Fibroblast of skin of scalp (primary cell): Measurements from ENCODE around the gene NAT9. TPM values are rescaled to one million over a fixed set of nuclear protein-coding genes. Genes with fewer than 3 reads are reported as not detected.

ENCODE experiments used
- DNase-seq: peaks from one replicate; pipeline ENCODE4 v3.0.0-alpha.2; 2013
- polyA plus RNA-seq, 2 experiments: library from polyadenylated mRNA; unstranded; fragments of 120-200 nt; gene quantifications; one replicate each; pipeline ENCODE4 v1.2.1, GENCODE V29; 2013; ENCODE audit not compliant: insufficient read length in 2 of 2

NAT9 gene, protein sequence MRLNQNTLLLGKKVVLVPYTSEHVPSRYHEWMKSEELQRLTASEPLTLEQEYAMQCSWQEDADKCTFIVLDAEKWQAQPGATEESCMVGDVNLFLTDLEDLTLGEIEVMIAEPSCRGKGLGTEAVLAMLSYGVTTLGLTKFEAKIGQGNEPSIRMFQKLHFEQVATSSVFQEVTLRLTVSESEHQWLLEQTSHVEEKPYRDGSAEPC
- polyA plus RNA-seq (2013, experiment 1 of 2; ENCODE audit: insufficient read length), result 37.4 TPM
- 33.7 TPM for polyA plus RNA-seq (2013, experiment 2 of 2; ENCODE audit: insufficient read length)

DNA sequence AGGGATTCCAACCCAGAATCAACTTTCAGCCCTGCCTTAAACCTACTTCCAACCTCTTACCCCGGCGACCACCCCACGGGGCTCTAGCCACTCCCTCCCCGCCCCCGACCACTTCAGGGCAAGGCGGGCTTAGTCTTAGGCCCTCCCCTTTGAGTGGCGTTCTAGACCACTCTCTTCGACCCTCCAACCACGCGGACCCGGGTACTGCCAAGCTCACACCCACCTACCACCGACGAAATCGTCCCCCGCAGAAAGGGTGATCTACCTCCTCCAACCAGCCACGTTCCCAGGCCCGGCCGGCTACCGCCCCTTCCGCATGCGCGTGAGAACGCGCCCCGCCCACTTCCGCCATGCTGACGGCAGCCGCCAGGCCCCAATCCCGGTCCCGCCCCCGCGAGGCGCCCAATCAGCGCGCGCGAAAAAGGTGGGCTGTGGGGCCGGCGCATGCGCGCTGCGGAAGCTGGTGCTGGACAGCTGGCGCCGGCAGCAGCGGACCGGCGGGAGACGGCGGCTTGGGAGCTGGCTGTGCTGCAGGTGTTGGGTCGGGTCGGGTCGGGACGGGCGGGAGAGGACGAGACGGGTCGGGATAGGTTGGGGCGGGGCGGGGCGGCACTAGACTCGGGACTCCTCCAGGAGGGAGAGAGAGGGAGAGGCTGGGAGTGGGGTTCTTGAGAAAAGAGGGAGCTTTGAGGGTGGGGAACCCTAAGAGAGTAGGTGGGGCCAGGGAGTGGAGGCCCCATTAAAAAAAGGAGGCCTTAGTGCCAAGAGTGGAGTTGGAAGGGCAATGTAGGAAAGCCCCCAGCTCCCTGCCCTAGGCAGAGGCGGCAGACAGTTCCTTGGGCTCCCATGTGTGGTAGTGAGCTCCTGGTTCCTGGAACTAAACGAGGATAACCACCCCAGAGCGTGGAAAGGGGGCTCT is at the start of gene NAT9:
TSS of gene NAT9 (minus strand) at position 302 of the 919 bp plus-strand sequence. CDS start 647 bp downstream, outside the sequence.
- peak; percentile 95 for DNase-seq

DNA sequence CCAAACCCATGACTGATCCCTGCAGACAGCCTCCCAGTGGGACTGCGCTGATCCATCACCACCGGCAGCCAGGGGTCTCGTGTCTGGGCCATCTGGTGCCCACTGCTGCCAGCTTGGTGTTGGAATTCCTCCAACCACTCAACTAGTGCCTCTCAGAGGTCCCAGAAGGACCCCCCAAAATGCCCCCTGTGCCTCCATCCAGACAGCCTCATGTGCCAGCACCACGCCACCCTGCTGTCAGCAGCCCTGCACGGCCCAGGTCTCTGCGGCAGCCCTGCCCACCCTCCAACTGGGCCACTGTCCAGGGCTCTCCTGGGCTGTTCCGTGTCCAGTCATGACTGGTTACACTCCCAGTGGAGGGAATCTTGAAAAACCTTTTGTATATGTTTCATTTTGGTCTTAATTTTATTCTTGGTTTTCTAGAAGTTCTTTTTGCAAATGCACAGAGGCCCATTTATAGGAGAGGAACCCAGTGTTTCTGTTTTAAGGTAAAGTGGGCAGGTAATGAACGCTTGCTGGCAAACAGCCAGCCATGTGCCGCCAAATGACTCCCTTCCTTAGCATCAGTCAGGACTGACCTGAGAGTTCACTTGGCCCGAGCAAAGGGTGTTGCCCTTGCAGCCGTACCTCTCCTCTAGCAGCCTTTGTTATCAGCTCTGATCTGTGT is 48.9 kb upstream of the NAT9 start:
- no peak for DNase-seq

DNA sequence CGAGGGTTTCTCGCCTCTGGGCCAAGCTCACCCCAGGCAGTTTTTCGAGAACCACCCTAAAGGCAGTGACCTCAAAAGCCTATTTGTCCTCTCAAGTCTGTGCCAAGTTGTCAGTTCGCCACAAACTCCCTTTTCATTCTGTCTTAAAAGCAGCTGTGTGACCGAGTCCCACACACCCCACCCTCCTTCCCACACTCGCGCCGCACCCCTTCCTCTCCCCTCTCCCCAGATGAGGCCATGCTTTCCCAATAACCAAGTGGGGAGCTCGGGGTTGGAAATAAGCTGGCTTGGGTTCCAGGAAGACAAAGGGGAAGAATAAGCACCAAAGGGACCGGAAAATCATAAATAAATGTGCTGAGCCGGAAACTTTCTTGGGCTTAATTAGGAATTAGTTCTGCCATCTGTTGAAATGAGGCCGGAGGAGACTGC is 46.8 kb upstream of the NAT9 start:
- no peak for DNase-seq

DNA sequence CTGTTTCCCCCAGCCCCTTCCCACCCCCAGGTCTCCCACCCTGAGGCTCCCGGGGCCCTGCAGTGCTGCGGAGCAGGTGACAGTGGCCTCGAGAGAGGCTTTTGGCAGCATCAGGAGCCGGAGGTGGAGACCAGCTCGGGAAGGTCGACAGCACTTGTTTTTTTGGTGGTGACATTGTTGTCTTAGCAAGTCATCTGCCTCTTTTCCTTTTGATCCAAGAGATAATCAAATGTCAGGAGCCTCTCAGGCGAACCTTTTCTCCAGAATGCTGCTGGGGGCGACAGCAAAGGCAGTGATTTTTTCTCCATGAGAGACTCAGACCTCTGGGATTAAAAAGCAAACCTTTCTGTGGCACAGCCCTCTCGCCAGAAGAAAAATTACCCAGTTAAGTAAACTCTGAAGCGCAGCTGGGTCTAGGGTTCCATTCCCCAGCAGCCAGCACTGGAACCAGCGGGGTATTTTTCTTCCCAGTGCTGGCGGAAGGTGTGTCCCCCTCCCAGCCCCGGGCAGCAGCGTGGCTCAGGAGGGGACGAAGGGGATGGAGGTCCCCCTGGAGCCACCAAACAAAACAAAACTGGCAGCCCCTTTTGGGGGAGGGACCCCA is 46.3 kb upstream of the NAT9 start:
- DNase-seq, result no peak

DNA sequence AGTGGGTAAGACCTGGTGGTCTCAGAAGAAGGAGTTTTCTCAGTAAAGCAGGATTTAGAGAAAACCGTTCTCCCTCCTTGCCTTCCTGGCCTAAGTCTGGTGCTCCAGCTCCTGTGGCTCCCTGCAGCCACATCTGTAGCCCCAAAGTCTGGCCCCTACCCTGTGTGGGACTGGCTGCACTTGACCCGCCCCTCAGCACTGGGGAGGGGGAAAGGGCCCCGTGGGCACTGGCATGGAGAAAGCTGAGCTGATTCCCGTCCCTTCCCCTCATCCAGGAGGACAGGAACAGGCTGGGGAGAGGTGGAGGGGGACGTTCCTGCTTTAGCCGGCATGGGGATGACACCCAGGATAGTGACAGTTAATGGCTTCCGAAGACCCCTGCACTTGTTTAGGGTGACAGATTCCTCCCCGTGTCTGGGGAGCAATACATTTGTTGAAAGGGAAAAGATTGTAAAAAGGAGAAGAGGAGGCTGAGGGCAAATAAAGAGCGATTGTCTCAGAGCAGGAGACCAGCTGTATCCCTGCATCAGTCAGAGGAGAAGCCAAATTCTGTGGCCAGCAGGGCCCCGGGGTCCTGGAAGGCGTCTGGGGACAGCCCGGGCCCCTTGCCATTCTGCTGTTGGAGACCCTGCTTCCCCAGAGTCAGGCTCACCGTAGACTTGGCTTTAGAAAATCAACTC is 45.6 kb upstream of the NAT9 start:
- no peak for DNase-seq

DNA sequence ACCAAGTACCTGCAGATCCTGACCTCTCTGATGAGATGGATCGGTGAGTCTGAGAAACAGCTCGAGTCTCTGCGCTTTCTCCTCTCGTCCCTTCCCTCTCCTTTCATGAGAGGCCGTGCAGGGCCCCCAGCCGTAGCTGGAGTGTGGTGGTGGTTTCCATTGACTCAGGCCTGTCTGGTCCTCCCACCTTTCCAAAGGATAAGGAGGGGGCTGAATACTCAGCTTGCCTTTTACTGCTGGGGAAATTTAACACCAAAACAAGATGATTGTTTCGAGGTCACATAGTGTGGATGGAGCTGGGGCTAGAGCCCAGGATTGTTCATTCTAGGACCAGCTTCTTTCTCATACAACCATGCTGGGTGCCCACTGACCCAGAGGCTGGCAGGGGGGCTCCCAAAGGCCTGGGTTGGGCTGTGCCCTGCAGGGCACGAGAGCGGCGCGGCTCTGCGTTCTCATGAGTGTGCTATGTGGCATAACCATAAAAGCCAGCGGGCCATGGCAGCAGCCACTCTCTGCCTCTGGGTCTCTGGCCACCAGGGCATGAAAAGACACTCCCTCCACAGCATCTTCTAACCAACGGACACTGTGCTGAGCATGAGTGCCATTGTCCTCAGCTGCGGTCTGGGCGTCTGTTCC is 43.8 kb upstream of the NAT9 start:
- no peak for DNase-seq

DNA sequence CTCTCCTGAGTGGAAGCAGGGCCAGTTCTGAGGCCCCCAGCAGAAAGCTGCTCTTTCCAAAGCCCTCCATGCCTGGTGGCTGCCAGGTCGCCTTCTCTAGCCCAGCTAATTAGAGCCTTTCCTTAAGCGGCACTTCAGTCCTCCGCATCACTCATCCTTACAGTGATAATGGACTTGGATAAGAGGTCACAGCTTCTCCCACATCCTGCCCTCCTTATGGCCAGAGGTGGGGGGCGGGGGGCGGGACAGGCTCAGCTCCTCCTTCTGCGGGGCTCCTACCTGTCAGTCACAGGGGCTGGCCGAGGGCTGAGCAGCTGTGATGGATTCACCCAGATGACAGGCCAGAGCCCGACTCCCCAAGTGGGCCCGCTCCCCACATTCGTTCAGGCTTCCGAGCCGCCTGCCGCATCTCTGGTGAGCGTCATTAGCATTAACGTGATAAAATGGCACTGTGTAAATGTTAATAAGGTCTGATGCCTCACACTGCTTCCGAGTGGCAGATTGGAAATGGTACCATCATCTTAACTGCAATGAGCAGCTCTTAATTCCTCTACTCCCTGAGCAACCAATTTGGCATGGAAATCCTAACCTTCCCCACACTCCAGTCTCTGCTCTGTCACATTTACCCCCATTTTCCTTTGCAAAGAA is 42.3 kb upstream of the NAT9 start:
- no peak for DNase-seq

DNA sequence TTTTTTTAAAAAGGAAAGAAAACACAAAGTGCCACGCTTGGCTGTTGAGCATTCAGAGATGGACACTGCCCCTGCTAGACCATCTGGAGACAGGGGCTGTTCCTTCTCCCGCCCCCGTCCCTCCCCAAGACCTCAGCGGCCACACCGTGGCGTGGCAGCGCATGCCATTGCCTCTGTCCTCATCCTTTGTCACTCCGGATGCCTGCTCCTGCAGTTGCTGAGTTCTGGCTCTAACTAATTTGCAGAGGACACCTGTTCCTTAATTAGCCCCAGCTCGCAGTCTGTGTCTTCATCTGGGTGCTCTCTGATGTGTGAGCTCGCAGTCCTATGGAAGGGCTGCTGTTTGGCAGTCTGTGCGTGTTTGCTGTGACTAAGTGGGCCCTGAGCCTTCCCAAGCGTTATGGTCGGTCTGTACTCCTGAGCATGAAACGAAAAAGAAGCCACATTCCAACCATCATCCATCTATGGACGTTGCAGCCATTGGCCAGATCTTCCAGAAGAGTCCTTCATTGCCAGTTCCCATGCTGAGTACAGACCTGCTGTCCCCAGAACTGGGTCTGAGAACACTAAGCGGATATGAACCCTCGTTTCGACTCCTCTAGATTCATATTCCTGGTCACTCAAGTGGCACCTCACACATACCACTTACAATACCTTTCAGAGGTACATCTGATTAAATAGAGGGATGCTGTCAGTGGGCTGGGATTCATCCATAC is 40.9 kb upstream of the NAT9 start:
- DNase-seq, result no peak

DNA sequence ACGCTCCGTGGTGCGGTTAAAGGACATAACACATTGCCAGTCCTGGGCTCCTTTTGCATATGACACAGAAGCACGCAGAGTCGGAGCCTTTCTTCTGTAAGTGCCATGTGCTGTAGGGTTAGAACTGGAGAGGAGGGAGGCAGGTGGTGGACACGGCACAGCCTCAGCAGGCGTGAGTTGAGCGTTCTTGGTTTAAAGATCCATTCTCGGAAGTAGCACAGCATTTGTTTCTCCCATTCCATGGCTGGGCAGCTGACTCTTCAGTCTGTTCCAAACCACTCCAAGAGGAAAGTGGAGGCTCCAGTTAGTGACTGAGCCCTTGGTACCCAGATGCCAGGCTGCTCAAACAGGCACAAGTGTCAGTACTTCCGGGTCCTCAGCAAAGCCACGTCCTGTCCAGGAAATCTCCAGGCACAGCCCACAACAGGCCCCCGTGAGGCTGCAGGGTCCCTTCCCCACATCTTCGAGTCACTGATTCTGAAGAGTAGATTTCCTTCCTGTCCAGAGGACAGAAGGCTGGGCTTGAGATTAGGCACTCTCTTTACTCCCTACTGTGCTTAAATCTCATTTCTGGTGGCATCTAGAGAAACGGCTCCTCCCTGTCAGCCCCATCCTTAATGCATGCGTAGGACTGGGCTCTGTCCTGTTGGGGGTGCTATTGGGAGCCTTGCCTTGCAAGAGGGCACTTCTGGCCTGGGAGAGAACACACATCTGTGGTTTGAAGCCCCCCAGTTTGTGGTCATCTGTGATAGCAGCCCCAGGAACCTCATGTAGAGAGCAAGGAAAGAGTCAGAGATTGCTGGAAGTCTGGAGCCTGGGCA is 39.6 kb upstream of the NAT9 start:
- DNase-seq, result no peak

DNA sequence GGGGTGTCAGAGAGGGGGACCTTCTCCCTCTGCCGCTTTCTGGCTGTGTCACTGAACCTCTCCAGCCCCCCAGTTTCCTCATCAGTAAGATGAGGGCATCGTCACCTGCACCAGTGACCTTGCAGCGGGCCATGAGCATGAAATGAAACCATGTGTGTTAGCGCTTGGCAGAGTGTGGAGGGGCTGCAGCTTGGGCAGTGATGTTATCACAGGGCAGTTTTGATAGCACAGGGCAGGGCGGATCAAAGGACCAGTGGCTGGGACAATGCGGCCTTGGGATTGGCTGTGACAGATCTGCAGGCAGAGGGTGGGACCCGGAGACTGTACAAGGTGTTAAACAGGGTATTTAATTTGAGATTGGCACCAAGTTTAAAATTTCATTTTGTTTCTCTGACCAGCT is 38.9 kb upstream of the NAT9 start:
- DNase-seq, result no peak

DNA sequence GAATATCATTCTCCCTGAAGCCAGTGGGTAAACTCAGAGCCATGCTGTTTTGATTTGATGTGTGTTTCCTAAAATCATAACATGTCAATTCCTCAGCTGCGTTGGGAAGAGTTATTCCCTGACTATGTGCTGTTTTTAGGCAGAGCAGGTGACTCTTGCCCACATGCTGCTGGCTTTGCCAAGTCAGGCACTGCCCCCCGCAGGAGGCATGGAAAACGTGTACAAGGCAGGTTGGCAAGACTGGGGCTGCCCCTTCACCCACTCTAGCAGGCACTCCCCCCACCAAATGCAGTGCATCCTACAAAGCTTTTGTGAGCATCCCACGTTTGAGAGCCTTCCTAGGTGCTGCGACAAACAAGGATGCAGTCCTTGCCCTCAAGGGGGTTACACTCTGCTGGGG is 38.3 kb upstream of the NAT9 start:
- no peak for DNase-seq

DNA sequence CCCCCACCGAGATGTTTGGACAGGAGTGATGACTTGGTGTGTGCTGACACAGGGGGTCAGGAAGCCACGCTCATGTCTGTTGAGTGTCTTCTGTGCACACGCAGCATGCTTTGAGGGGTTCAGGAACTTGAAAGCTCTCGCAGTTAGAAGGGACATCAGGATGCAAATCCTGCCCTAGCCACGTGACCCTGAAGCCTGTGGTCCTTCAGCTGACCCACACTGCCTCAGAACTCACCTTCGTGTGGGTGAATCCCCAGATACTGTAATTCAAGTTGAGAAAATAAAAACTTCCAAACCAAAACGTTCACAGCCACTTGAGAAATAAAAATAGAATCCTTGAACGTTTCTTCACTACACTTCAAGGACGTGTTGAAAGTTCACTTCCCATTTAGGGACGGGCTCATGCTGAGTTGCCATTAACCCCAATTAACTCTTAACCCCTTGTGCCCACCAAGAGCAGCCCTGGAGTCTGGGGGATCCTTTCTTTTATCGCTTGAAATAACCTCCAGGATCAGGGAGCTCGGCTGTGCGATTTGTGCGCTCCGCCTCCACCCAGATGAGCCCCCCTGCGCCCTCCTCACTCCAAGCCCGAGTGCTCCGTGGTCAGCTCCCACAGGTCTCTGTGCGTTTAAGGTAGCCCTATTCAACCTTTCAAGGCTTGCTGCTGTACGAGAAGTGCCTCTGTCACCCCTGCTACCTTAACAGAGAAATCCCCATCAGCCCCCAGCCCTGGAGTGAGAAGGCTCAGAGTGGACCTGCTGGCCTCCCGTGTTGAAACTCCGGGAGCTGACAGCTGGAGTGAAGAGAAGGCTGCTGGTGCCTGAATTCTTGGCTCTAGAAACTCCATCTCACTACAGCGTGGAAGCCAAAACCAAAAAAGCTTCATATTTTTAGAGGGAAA is 36.2 kb upstream of the NAT9 start:
- DNase-seq, result no peak

DNA sequence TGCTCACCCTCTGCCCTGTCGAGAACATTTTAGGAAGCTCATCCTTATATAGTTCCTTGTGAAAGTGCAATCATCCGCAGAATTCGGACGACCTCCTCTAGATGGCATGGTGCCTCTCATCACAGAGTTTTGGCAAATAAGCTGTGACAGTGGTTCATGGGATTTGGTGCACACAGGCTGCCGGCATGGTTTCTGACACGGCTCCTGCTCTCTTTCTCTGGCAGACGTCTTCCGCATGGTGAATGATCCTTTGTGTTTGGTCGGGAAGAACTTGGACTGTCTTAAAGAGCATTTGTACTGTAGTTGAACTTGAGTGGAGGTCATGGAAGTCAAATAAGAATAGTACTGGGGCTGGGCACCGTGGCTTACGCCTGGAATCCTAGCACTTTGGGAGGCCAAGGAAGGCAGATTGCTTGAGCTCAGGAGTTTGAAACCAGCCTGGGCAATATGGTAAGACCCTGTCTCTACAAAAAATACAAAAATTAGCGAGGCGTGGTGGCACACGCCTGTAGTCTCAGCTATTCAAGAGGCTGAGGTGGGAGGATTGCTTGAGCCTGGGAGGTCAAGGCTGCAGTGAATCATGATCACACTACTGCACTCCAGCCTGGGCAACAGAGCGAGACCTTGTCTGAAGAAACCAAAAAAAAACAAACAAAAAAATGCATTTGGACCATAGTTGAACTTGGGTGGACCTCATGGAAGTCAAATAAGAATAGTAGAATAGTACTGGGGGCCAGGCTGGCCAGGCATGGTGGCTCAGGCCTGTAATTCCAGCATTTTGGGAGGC is 34.7 kb upstream of the NAT9 start:
- DNase-seq, result no peak

DNA sequence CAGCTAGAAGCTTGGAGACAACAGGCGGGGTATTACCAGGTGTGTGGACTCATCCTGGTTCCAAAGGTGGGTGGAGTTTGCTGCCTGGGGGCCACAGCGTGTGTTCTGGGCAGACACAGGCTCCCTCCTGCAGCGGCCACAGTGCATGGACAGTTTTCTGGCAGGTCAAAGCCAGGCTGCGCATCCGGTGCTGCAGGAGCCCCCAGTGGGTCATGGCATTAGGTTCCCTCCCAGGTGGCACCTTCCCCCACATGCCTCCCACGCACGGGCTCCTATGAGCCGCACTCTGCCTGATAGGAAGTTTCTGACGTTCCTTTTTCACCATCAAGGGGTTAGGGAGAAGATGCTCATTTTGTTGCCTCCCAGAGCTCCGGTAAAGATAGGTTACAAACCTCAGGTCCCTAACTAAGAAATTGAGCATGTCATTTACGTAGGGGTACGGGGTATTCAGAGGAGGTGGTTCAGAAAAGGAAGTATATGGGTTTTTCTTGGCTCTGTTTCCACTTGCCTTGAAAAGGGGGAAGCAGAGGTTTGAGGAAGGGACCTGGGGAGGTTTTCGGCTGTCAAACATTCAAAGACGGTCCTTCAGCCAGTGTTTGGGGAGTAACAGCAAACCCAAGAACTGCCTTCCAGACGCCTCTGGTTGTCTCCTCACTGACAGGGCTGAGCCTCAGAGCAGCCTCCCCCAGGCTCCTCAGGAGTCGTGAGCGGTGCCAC is 32.7 kb upstream of the NAT9 start:
- no peak for DNase-seq

DNA sequence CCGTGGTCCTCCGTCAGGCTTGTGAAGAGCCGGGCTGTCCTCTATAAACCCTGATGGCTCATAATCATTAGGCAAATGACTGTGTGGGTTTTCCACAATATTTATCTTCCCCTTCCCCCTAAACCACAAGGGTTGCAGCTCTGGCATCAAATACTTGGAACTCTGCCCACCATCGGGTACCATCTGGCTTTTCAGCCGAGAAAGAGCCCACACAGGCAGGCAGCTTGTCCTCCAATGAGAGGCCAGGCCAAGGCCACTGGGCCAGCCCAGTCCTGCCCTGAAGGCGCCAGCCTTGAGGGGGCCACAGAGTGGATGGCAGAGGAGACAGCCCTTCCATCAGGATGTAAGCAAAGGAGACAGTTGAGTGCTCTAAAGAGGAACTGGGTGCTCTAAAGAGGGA is 31.8 kb upstream of the NAT9 start:
- peak; percentile 8 for DNase-seq

DNA sequence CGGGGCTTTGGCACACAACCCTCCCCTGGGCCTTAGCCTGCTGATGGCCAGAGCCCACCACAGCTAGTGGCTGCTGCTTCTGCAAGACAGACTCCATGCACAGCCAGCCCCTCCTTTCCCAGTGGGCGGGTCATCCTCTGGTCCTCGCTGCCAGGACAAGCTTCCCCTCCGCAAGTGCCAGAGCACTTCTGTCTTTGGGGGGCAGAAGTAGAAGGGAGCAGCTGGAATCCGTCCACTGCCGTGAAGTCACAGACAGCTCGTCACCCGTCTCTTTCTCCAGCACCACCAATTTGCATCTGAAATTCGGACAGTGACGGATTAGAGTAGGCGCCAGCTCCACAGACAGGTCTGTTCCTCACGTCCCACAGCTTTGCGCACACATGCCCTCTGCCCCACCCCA is 31.3 kb upstream of the NAT9 start:
- no peak for DNase-seq

DNA sequence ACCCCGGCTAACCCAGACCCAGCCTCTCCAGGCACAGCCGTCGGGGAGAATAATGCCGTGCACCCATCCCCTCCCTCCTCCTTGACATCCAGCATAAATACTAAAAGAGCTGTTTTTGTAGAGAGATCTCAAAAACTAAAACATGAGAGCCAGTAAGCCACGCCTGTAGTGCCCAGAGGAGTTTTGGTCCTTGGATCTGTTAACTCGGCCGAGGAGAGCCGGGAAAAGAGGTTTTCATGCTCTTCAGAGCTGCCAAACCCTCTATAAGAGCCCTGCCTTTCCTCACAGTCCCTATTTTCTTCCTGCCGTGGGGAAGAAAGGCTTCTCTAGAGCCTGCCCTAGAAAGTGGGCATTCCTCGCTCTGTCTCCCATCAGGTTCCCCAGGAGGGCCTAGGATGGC is 30.2 kb upstream of the NAT9 start:
- DNase-seq, result no peak
